KOPT-K1 (cell line): ENCODE measurements around the gene ATP6V0C.
"Not testable (repeated sequence)": the region's sequence is repeated elsewhere in the genome, so short reads cannot be mapped to it uniquely, and the experiment has no call there.

Experiments
- H3K27ac ChIP-seq: fragments of 200-600 bp; sonication (generic); 2 replicates; pipeline ENCODE4 v1.5.1; 2016; ENCODE audit warnings: antibody characterized with exemption, mild to moderate bottlenecking, low read depth, low read length; ENCODE audit not compliant: poor library complexity, severe bottlenecking
- H3K36me3 ChIP-seq: fragments of 200-600 bp; sonication (generic); 2 replicates; pipeline ENCODE4 v1.5.1; 2017; ENCODE audit warnings: antibody characterized with exemption, mild to moderate bottlenecking, low read length, moderate library complexity; ENCODE audit not compliant: insufficient read depth
- H3K9me3 ChIP-seq: fragments of 200-600 bp; sonication (generic); 2 replicates; pipeline ENCODE4 v1.5.1; 2017; ENCODE audit warnings: antibody characterized with exemption, low read length, mild to moderate bottlenecking; ENCODE audit not compliant: insufficient read depth, poor library complexity, severe bottlenecking

ATP6V0C gene

DNA sequence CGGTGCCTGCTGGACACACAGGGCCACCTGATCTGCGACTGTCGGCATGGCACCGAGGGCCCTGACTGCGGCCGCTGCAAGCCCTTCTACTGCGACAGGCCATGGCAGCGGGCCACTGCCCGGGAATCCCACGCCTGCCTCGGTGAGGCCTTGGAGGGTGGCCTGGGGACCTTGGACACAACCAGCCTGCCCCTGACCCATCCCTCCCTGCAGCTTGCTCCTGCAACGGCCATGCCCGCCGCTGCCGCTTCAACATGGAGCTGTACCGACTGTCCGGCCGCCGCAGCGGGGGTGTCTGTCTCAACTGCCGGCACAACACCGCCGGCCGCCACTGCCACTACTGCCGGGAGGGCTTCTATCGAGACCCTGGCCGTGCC is 41.3 kb upstream of the ATP6V0C start:
- H3K27ac ChIP-seq, result no peak overlapping the region

GRCh38 chr16:2472885-2473445 is 40.8 kb upstream of the ATP6V0C start:
- H3K36me3 ChIP-seq, result no peaks in the 10 kb centered on the region
- no peak overlapping the region for H3K27ac ChIP-seq
- no peaks in the 10 kb centered on the region for H3K9me3 ChIP-seq

More for the DNA sequence above, 41.3 kb upstream of the ATP6V0C start:
- Histone ChIP-seq H3K36me3 (no peaks in the 10 kb centered on the region), H3K9me3 (no peaks in the 10 kb centered on the region)

DNA sequence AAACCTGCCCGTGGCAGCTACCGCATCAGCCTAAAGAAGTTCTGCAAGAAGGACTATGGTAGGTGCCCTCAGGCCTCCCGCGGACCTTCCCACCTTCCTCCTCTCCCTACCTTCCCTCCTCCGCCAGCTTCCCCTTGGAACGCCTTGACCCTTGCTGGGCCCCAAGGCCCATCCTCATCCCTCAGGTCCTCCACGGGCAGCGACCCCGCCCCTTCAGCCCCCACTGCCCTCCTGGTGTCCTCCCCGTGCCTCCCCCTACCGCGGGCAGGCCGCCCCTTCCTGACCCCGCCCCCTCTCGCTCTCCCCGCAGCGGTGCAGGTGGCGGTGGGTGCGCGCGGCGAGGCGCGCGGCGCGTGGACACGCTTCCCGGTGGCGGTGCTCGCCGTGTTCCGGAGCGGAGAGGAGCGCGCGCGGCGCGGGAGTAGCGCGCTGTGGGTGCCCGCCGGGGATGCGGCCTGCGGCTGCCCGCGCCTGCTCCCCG is 40.3 kb upstream of the ATP6V0C start:
- Histone ChIP-seq H3K36me3 (no peaks in the 10 kb centered on the region), H3K27ac (no peak overlapping the region), H3K9me3 (no peaks in the 10 kb centered on the region)

- peak overlapping the region; percentile 62 for H3K27ac ChIP-seq
- H3K9me3 ChIP-seq, result no peaks in the 10 kb centered on the region
- H3K36me3 ChIP-seq, result no peaks in the 10 kb centered on the region
These were observed 39.5 kb upstream of the ATP6V0C start for GRCh38 chr16:2473999-2474876.

GRCh38 chr16:2474877-2475412 is 38.8 kb upstream of the ATP6V0C start, which contains the start of gene TBC1D24:
TSS of gene TBC1D24 (plus strand) at chr16:2475127. CDS start at chr16:2496149, 21,022 bp downstream.
- H3K27ac ChIP-seq, result peak within 1 kb of the TSS; percentile 62
- no peaks in the 10 kb centered on the region for H3K9me3 ChIP-seq
- no peaks in the 10 kb centered on the region for H3K36me3 ChIP-seq

DNA sequence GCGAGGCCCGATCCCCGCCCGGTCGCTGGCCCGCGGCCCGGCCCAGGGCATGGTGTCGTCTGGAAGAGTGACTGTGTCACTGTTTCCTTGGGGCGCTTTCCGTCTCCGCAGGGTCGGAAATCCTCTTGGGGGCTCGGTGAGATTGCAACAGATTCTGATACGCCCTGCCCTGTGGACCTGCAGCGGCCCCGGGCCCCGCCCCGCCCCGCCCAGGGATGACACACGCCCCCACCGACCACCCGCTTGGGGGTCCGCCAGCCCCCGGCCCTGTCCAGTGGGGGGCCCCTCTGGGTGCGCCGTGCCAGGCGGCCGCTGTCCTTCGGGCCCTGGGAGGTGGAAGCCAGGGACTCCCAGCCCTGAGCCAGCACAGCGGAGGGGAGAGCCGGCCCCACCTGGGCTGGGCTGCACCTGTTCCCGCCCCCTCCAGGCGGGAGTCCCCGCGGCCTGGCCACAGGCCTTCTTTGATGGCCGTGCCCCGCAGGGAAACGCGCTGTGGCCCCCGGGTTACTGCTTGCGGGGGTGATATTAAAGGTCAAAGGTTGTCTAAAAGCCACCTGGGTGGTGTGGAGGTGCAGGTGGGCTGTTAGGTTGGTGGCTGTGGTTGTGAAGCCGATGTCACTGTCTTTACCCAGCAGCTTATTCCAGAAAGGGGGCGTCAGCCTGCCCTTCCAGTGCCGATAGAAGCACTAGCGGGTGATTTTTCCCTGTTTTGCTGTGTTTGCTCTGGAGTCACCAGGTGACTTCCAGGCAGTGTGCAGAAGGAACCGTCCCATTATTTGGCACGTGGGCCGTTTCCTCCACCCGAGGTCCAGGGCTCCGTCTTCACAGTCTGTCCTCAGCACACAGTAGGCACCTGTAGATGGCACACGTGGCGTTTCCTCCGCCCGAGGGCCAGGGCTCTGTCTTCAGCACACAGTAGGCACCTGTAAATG is 38.1 kb upstream of the ATP6V0C start:
- peak overlapping the region; percentile 62 for H3K27ac ChIP-seq
- no peaks in the 10 kb centered on the region for H3K36me3 ChIP-seq
- H3K9me3 ChIP-seq, result no peaks in the 10 kb centered on the region

GRCh38 chr16:2476345-2476720 is 37.4 kb upstream of the ATP6V0C start:
- H3K36me3 ChIP-seq, result no peaks in the 10 kb centered on the region
- H3K9me3 ChIP-seq, result no peaks in the 10 kb centered on the region
- no peak overlapping the region for H3K27ac ChIP-seq

DNA sequence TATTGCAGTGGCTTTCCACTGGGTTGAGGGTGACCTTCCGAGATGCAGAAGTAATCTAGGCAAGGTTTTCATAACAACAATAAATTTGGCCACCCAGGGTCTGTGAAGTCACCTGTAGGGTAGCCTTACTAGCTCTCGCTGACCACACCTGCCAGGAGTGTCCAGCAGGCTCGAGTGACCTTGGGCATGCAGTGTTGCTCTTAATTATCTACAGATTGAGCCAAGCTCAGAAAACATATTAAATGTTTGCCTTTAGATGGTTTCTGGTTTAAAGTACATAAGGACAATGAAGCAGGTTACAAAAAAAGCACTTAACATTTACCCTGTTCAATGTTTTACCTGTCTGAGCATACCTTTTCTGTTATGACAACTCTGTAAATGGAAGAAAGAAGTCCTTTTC is 37.0 kb upstream of the ATP6V0C start:
- H3K9me3 ChIP-seq, result no peaks in the 10 kb centered on the region
- no peak overlapping the region for H3K27ac ChIP-seq
- no peaks in the 10 kb centered on the region for H3K36me3 ChIP-seq

GRCh38 chr16:2477327-2477726 is 36.4 kb upstream of the ATP6V0C start:
- Histone ChIP-seq H3K27ac (no peak overlapping the region), H3K9me3 (no peaks in the 10 kb centered on the region), H3K36me3 (no peaks in the 10 kb centered on the region)

DNA sequence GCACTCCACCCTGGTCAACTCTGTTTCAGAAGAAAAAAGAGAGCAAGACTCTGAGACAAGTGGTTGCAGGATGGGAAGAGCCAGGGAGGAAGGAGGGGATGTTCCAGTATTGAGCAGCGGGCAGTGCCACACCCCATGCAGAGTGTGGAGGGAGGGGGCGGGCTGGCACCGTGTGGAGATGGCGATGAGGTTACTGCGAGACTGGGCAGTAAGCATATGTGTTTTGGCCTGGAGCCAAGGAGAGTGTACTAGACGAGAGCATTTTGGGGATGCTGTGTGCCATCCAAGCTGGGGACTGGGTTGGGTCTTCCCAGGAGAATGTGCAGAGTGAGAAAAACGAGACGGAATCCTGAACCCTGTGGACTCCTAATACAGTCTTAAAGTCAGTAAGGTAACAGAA is 35.5 kb upstream of the ATP6V0C start:
- H3K36me3 ChIP-seq, result no peaks in the 10 kb centered on the region
- no peak overlapping the region for H3K27ac ChIP-seq
- H3K9me3 ChIP-seq, result no peaks in the 10 kb centered on the region

DNA sequence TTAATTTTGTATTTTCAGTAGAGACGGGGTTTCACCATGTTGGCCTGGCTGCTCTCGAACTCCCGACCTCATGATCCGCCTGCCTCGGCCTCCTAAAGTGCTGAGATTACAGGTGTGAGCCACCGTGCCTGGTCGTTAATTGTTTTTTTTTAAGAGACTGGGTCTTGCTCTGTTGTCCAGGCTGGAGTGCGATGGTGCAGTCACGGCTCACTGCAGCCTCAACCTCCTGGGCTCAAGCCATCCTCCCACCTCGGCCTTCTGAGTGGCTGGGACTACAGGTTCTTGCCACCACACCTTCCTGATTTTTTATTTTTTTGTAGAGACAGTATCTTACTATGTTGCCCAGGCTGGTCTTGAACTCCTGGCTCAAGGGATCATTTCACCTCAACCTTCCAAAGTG is 33.8 kb upstream of the ATP6V0C start:
- H3K9me3 ChIP-seq, H3K27ac ChIP-seq, H3K36me3 ChIP-seq: not testable (repeated sequence)

GRCh38 chr16:2480948-2481347 is 32.8 kb upstream of the ATP6V0C start:
- Histone ChIP-seq H3K27ac (no peak overlapping the region), H3K9me3 (no peaks in the 10 kb centered on the region), H3K36me3 (no peaks in the 10 kb centered on the region)

DNA sequence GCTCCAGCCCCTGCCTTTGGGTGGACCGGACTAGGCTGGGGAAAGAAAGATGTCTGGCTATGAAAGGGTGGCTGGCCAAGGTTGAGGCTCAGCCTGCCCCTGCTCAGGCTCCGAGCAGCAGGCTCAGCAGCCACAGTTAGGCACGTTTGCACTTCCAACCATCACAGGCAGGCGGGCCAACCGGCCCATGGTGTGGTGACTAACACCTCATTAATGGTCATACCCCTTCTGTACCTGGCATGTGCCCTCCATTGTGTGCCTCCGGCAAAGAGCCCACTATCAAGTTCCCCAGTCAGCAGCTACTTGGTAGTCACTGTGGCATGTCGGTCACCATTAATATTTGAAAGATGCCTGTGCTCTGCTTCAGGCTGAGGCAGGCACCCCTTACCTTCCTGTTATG is 32.1 kb upstream of the ATP6V0C start:
- Histone ChIP-seq H3K27ac (no peak overlapping the region), H3K36me3 (no peaks in the 10 kb centered on the region), H3K9me3 (no peaks in the 10 kb centered on the region)

GRCh38 chr16:2482249-2482648 is 31.5 kb upstream of the ATP6V0C start:
- no peak overlapping the region for H3K27ac ChIP-seq
- H3K36me3 ChIP-seq, result no peaks in the 10 kb centered on the region
- no peaks in the 10 kb centered on the region for H3K9me3 ChIP-seq
